ENCODE measurements around the gene FILIP1L.
A peak's percentile ranks its signal among the peaks of the same experiment; 100 is the strongest.

Gene FILIP1L

GRCh38 chr3:99809565-99809964 is 304.7 kb downstream of the FILIP1L start:
- POLR2A ChIA-PET, result no interaction called here

GRCh38 chr3:99808163-99808794 is 306.0 kb downstream of the FILIP1L start:
- ChIA-PET CTCF (interaction anchor here (0.5 to 2.3 kb wide), 4 partner anchors 9 to 1698 kb away, joined by 3 to 7 read pairs (median 4); no protein-coding TSS in a partner anchor), POLR2A (no interaction called here)
- WGBS (ENCODE audit: insufficient coverage), result 58% methylated on average over 3 of the region's 4 CpGs
- no peaks in the 10 kb centered on the region for H3K27me3 ChIP-seq (replicated peaks in 2 of 5; ENCODE audit: control insufficient read depth in 4 of 5, insufficient read depth in 5 of 5, low read length in 4 of 5)
- peak; percentile 55 to 70 (median 65) for DNase-seq
- no peaks in the 10 kb centered on the region for H3K4me1 ChIP-seq (ENCODE audit: control extremely low read depth in 1 of 4, control insufficient read depth in 4 of 4, insufficient read depth in 4 of 4, low read length in 3 of 4)
- peaks cover 1 to 24% (median 15%) of the 10 kb centered on the region in 5 experiments for H3K9me3 ChIP-seq (ENCODE audit: control extremely low read depth in 1 of 5, control insufficient read depth in 4 of 5, insufficient read depth in 2 of 5, low read depth in 1 of 5, low read length in 4 of 5)
- H3K36me3 ChIP-seq (ENCODE audit: control insufficient read depth in 4 of 4, insufficient read depth in 4 of 4, low read length in 3 of 4), result no peaks in the 10 kb centered on the region
- no peak overlapping the region for H3K4me3 ChIP-seq (ENCODE audit: control insufficient read depth in 1 of 7, extremely low read depth in 1 of 7, insufficient read depth in 4 of 7, low read depth in 2 of 7, low read length in 6 of 7)
- no peak overlapping the region for H3K27ac ChIP-seq (ENCODE audit: insufficient read depth in 1 of 2, low read depth in 1 of 2, low read length in 2 of 2, poor library complexity in 1 of 2, severe bottlenecking in 2 of 2)

More at GRCh38 chr3:99809565-99809964, 304.7 kb downstream of the FILIP1L start:
- CTCF ChIA-PET, result interaction anchor here (0.8 to 2.3 kb wide), 3 partner anchors 10 to 25 kb away, joined by 4 to 7 read pairs (median 5); no protein-coding TSS in a partner anchor
- H3K4me1 ChIP-seq (ENCODE audit: control extremely low read depth in 1 of 4, control insufficient read depth in 4 of 4, insufficient read depth in 4 of 4, low read length in 3 of 4), result no peaks in the 10 kb centered on the region
- H3K4me3 ChIP-seq (ENCODE audit: control insufficient read depth in 1 of 7, extremely low read depth in 1 of 7, insufficient read depth in 4 of 7, low read depth in 2 of 7, low read length in 6 of 7), result no peak overlapping the region
- H3K9me3 ChIP-seq (ENCODE audit: control extremely low read depth in 1 of 5, control insufficient read depth in 4 of 5, insufficient read depth in 2 of 5, low read depth in 1 of 5, low read length in 4 of 5), result peaks cover 1 to 15% (median 9%) of the 10 kb centered on the region in 5 experiments
- H3K27ac ChIP-seq (ENCODE audit: insufficient read depth in 1 of 2, low read depth in 1 of 2, low read length in 2 of 2, poor library complexity in 1 of 2, severe bottlenecking in 2 of 2), result no peak overlapping the region
- DNase-seq, result no peak
- no peaks in the 10 kb centered on the region for H3K27me3 ChIP-seq (replicated peaks in 2 of 5; ENCODE audit: control insufficient read depth in 4 of 5, insufficient read depth in 5 of 5, low read length in 4 of 5)
- 100% methylated on average over 1 of the region's 2 CpGs for WGBS (ENCODE audit: insufficient coverage)
- no peaks in the 10 kb centered on the region for H3K36me3 ChIP-seq (ENCODE audit: control insufficient read depth in 4 of 4, insufficient read depth in 4 of 4, low read length in 3 of 4)

GRCh38 chr3:99805160-99805559 is 309.1 kb downstream of the FILIP1L start:
- H3K9me3 ChIP-seq (ENCODE audit: control extremely low read depth in 1 of 5, control insufficient read depth in 4 of 5, insufficient read depth in 2 of 5, low read depth in 1 of 5, low read length in 4 of 5), result peaks cover 2 to 24% (median 15%) of the 10 kb centered on the region in 5 experiments
- H3K27ac ChIP-seq (ENCODE audit: insufficient read depth in 1 of 2, low read depth in 1 of 2, low read length in 2 of 2, poor library complexity in 1 of 2, severe bottlenecking in 2 of 2), result no peak overlapping the region
- H3K36me3 ChIP-seq (ENCODE audit: control insufficient read depth in 4 of 4, insufficient read depth in 4 of 4, low read length in 3 of 4), result no peaks in the 10 kb centered on the region
- POLR2A ChIA-PET, result no interaction called here
- H3K4me1 ChIP-seq (ENCODE audit: control extremely low read depth in 1 of 4, control insufficient read depth in 4 of 4, insufficient read depth in 4 of 4, low read length in 3 of 4), result no peaks in the 10 kb centered on the region
- 100% methylated on average over 2 of the region's 2 CpGs for WGBS (ENCODE audit: insufficient coverage)
- CTCF ChIA-PET, result interaction anchor here (1.1 to 1.7 kb wide), 2 partner anchors 9 to 16 kb away, joined by 3 read pairs; no protein-coding TSS in a partner anchor
- DNase-seq, result no peak
- H3K4me3 ChIP-seq (ENCODE audit: control insufficient read depth in 1 of 7, extremely low read depth in 1 of 7, insufficient read depth in 4 of 7, low read depth in 2 of 7, low read length in 6 of 7), result no peak overlapping the region
- no peaks in the 10 kb centered on the region for H3K27me3 ChIP-seq (replicated peaks in 2 of 5; ENCODE audit: control insufficient read depth in 4 of 5, insufficient read depth in 5 of 5, low read length in 4 of 5)

GRCh38 chr3:99803297-99803696 is 311.0 kb downstream of the FILIP1L start:
- Histone ChIP-seq H3K4me1 (ENCODE audit: control extremely low read depth in 1 of 4, control insufficient read depth in 4 of 4, insufficient read depth in 4 of 4, low read length in 3 of 4) (no peaks in the 10 kb centered on the region), H3K36me3 (ENCODE audit: control insufficient read depth in 4 of 4, insufficient read depth in 4 of 4, low read length in 3 of 4) (no peaks in the 10 kb centered on the region), H3K4me3 (ENCODE audit: control insufficient read depth in 1 of 7, extremely low read depth in 1 of 7, insufficient read depth in 4 of 7, low read depth in 2 of 7, low read length in 6 of 7) (no peak overlapping the region), H3K9me3 (ENCODE audit: control extremely low read depth in 1 of 5, control insufficient read depth in 4 of 5, insufficient read depth in 2 of 5, low read depth in 1 of 5, low read length in 4 of 5) (peaks cover 5 to 24% (median 15%) of the 10 kb centered on the region in 5 experiments), H3K27ac (ENCODE audit: insufficient read depth in 1 of 2, low read depth in 1 of 2, low read length in 2 of 2, poor library complexity in 1 of 2, severe bottlenecking in 2 of 2) (no peak overlapping the region), H3K27me3 (replicated peaks in 2 of 5; ENCODE audit: control insufficient read depth in 4 of 5, insufficient read depth in 5 of 5, low read length in 4 of 5) (no peaks in the 10 kb centered on the region)
- CTCF ChIA-PET, result no interaction called here
- DNase-seq, result no peak
- WGBS (ENCODE audit: insufficient coverage), result no CpG with 5 or more reads among the region's 1 CpG
- POLR2A ChIA-PET, result no interaction called here

- CTCF ChIA-PET, result interaction anchor here (1.3 kb wide), 1 partner anchor 9 kb away, joined by 5 read pairs; no protein-coding TSS in a partner anchor
- no peaks in the 10 kb centered on the region for H3K36me3 ChIP-seq (ENCODE audit: control insufficient read depth in 4 of 4, insufficient read depth in 4 of 4, low read length in 3 of 4)
- 100% methylated on average over 3 of the region's 4 CpGs for WGBS (ENCODE audit: insufficient coverage)
- no peaks in the 10 kb centered on the region for H3K27me3 ChIP-seq (replicated peaks in 2 of 5; ENCODE audit: control insufficient read depth in 4 of 5, insufficient read depth in 5 of 5, low read length in 4 of 5)
- no peak overlapping the region for H3K4me3 ChIP-seq (ENCODE audit: control insufficient read depth in 1 of 7, extremely low read depth in 1 of 7, insufficient read depth in 4 of 7, low read depth in 2 of 7, low read length in 6 of 7)
- H3K27ac ChIP-seq (ENCODE audit: insufficient read depth in 1 of 2, low read depth in 1 of 2, low read length in 2 of 2, poor library complexity in 1 of 2, severe bottlenecking in 2 of 2), result no peak overlapping the region
- H3K4me1 ChIP-seq (ENCODE audit: control extremely low read depth in 1 of 4, control insufficient read depth in 4 of 4, insufficient read depth in 4 of 4, low read length in 3 of 4), result no peaks in the 10 kb centered on the region
- DNase-seq, result no peak
- peaks cover 0 to 8% (median 3%) of the 10 kb centered on the region in 5 experiments for H3K9me3 ChIP-seq (ENCODE audit: control extremely low read depth in 1 of 5, control insufficient read depth in 4 of 5, insufficient read depth in 2 of 5, low read depth in 1 of 5, low read length in 4 of 5)
- POLR2A ChIA-PET, result no interaction called here
These were observed 314.9 kb downstream of the FILIP1L start for GRCh38 chr3:99799422-99799821.

GRCh38 chr3:99795573-99795972 is 318.7 kb downstream of the FILIP1L start:
- WGBS (ENCODE audit: insufficient coverage), result 99% methylated on average over 15 of the region's 15 CpGs

GRCh38 chr3:99794485-99794884 is 319.8 kb downstream of the FILIP1L start:
- Histone ChIP-seq H3K27me3 (replicated peaks in 2 of 5; ENCODE audit: control insufficient read depth in 4 of 5, insufficient read depth in 5 of 5, low read length in 4 of 5) (no peaks in the 10 kb centered on the region), H3K9me3 (ENCODE audit: control extremely low read depth in 1 of 5, control insufficient read depth in 4 of 5, insufficient read depth in 2 of 5, low read depth in 1 of 5, low read length in 4 of 5) (no peaks in the 10 kb centered on the region), H3K4me1 (ENCODE audit: control extremely low read depth in 1 of 4, control insufficient read depth in 4 of 4, insufficient read depth in 4 of 4, low read length in 3 of 4) (no peaks in the 10 kb centered on the region), H3K36me3 (ENCODE audit: control insufficient read depth in 4 of 4, insufficient read depth in 4 of 4, low read length in 3 of 4) (no peaks in the 10 kb centered on the region), H3K27ac (ENCODE audit: insufficient read depth in 1 of 2, low read depth in 1 of 2, low read length in 2 of 2, poor library complexity in 1 of 2, severe bottlenecking in 2 of 2) (no peak overlapping the region), H3K4me3 (ENCODE audit: control insufficient read depth in 1 of 7, extremely low read depth in 1 of 7, insufficient read depth in 4 of 7, low read depth in 2 of 7, low read length in 6 of 7) (no peak overlapping the region)
- 97% methylated on average over 8 of the region's 8 CpGs for WGBS (ENCODE audit: insufficient coverage)
- CTCF ChIA-PET, result no interaction called here
- POLR2A ChIA-PET, result no interaction called here
- no peak for DNase-seq

More at GRCh38 chr3:99795573-99795972, 318.7 kb downstream of the FILIP1L start:
- Histone ChIP-seq H3K36me3 (ENCODE audit: control insufficient read depth in 4 of 4, insufficient read depth in 4 of 4, low read length in 3 of 4) (no peaks in the 10 kb centered on the region), H3K4me3 (ENCODE audit: control insufficient read depth in 1 of 7, extremely low read depth in 1 of 7, insufficient read depth in 4 of 7, low read depth in 2 of 7, low read length in 6 of 7) (no peak overlapping the region), H3K27ac (ENCODE audit: insufficient read depth in 1 of 2, low read depth in 1 of 2, low read length in 2 of 2, poor library complexity in 1 of 2, severe bottlenecking in 2 of 2) (no peak overlapping the region), H3K27me3 (replicated peaks in 2 of 5; ENCODE audit: control insufficient read depth in 4 of 5, insufficient read depth in 5 of 5, low read length in 4 of 5) (no peaks in the 10 kb centered on the region), H3K9me3 (ENCODE audit: control extremely low read depth in 1 of 5, control insufficient read depth in 4 of 5, insufficient read depth in 2 of 5, low read depth in 1 of 5, low read length in 4 of 5) (peaks cover 0 to 3% (median 0%) of the 10 kb centered on the region in 5 experiments), H3K4me1 (ENCODE audit: control extremely low read depth in 1 of 4, control insufficient read depth in 4 of 4, insufficient read depth in 4 of 4, low read length in 3 of 4) (no peaks in the 10 kb centered on the region)
- POLR2A ChIA-PET, result interaction anchor here (0.6 kb wide), 1 partner anchor 894 kb away, joined by 4 read pairs; the partner anchor contains the start of gene DCBLD2
- no peak for DNase-seq
- CTCF ChIA-PET, result no interaction called here

All from common myeloid progenitor, CD34-positive (primary cell).